Measurements from ENCODE around the gene GGCX. TPM values are rescaled to one million over a fixed set of nuclear protein-coding genes. Genes with fewer than 3 reads are reported as not detected.

The GGCX gene

GRCh38 chr2:85501248-85501647 is 60.0 kb downstream of the GGCX start:
- H3K56ac ChIP-seq (ENCODE audit: low read length) = no peak overlapping the region
- H2AK5ac ChIP-seq (ENCODE audit: low read length) = no peak overlapping the region
- H3K4me2 ChIP-seq (ENCODE audit: low read length) = no peak overlapping the region
- WGBS (ENCODE audit: extremely low coverage, insufficient coverage, low lambda C conversion rate) = no CpG with 5 or more reads among the region's 3 CpGs
- DNase-seq = peak; percentile 53
- no peak overlapping the region for H3K18ac ChIP-seq (ENCODE audit: low read length)
- H3K36me3 ChIP-seq (ENCODE audit: control insufficient read depth, insufficient read depth, low read length) = no peaks in the 10 kb centered on the region
- H3K27me3 ChIP-seq (ENCODE audit: insufficient read depth, low read length, poor library complexity) = no peaks in the 10 kb centered on the region
- no peak overlapping the region for H2BK5ac ChIP-seq (ENCODE audit: low read length)
- H2BK15ac ChIP-seq (replicated peaks; ENCODE audit: low read depth) = no peak overlapping the region
- H4K5ac ChIP-seq (ENCODE audit: low read length) = no peak overlapping the region
- H3K23ac ChIP-seq (ENCODE audit: low read length) = no peak overlapping the region
- H3K79me1 ChIP-seq (ENCODE audit: low read length) = no peaks in the 10 kb centered on the region
- H3K79me2 ChIP-seq (ENCODE audit: control insufficient read depth, insufficient read depth, low read length) = no peaks in the 10 kb centered on the region
- no peak overlapping the region for H2BK120ac ChIP-seq (ENCODE audit: low read depth, low read length)
- no peak overlapping the region for H3K4me3 ChIP-seq (ENCODE audit: low read length)
- no peak overlapping the region for H4K8ac ChIP-seq (ENCODE audit: low read depth, low read length)
- H3K4me1 ChIP-seq (ENCODE audit: control insufficient read depth, low read depth, low read length) = no peaks in the 10 kb centered on the region
- H3K4ac ChIP-seq (ENCODE audit: low read depth, low read length) = no peak overlapping the region
- no peak overlapping the region for H3K27ac ChIP-seq (ENCODE audit: low read depth, low read length)
- H3K9ac ChIP-seq (ENCODE audit: low read length) = no peak overlapping the region

- H2BK5ac ChIP-seq (ENCODE audit: low read length) = no peak overlapping the region
- no peak overlapping the region for H3K4me3 ChIP-seq (ENCODE audit: low read length)
- no peaks in the 10 kb centered on the region for H3K27me3 ChIP-seq (ENCODE audit: insufficient read depth, low read length, poor library complexity)
- no peak overlapping the region for H3K18ac ChIP-seq (ENCODE audit: low read length)
- no peak overlapping the region for H3K23ac ChIP-seq (ENCODE audit: low read length)
- no peak overlapping the region for H3K27ac ChIP-seq (ENCODE audit: low read depth, low read length)
- WGBS (ENCODE audit: extremely low coverage, insufficient coverage, low lambda C conversion rate) = 100% methylated on average over 2 of the region's 4 CpGs
- no peaks in the 10 kb centered on the region for H3K79me2 ChIP-seq (ENCODE audit: control insufficient read depth, insufficient read depth, low read length)
- DNase-seq = no peak
- no peaks in the 10 kb centered on the region for H3K36me3 ChIP-seq (ENCODE audit: control insufficient read depth, insufficient read depth, low read length)
- no peak overlapping the region for H3K4ac ChIP-seq (ENCODE audit: low read depth, low read length)
- H3K56ac ChIP-seq (ENCODE audit: low read length) = no peak overlapping the region
- H2BK120ac ChIP-seq (ENCODE audit: low read depth, low read length) = no peak overlapping the region
- no peak overlapping the region for H4K5ac ChIP-seq (ENCODE audit: low read length)
- no peak overlapping the region for H2AK5ac ChIP-seq (ENCODE audit: low read length)
- H4K8ac ChIP-seq (ENCODE audit: low read depth, low read length) = no peak overlapping the region
- H2BK15ac ChIP-seq (replicated peaks; ENCODE audit: low read depth) = no peak overlapping the region
- no peaks in the 10 kb centered on the region for H3K79me1 ChIP-seq (ENCODE audit: low read length)
- H3K4me2 ChIP-seq (ENCODE audit: low read length) = no peak overlapping the region
- H3K9ac ChIP-seq (ENCODE audit: low read length) = no peak overlapping the region
- no peaks in the 10 kb centered on the region for H3K4me1 ChIP-seq (ENCODE audit: control insufficient read depth, low read depth, low read length)
Measured at GRCh38 chr2:85497944-85498630, 63.2 kb downstream of the GGCX start.

- Histone ChIP-seq H3K79me2 (ENCODE audit: control insufficient read depth, insufficient read depth, low read length) (no peaks in the 10 kb centered on the region), H3K4me3 (ENCODE audit: low read length) (no peak overlapping the region), H3K36me3 (ENCODE audit: control insufficient read depth, insufficient read depth, low read length) (no peaks in the 10 kb centered on the region), H2BK5ac (ENCODE audit: low read length) (no peak overlapping the region), H3K9ac (ENCODE audit: low read length) (no peak overlapping the region), H2BK120ac (ENCODE audit: low read depth, low read length) (no peak overlapping the region), H2AK5ac (ENCODE audit: low read length) (no peak overlapping the region), H3K27me3 (ENCODE audit: insufficient read depth, low read length, poor library complexity) (no peaks in the 10 kb centered on the region), H3K56ac (ENCODE audit: low read length) (no peak overlapping the region), H3K4ac (ENCODE audit: low read depth, low read length) (no peak overlapping the region), H4K5ac (ENCODE audit: low read length) (no peak overlapping the region), H3K27ac (ENCODE audit: low read depth, low read length) (no peak overlapping the region), H3K18ac (ENCODE audit: low read length) (no peak overlapping the region), H3K23ac (ENCODE audit: low read length) (no peak overlapping the region), H2BK15ac (replicated peaks; ENCODE audit: low read depth) (no peak overlapping the region), H3K79me1 (ENCODE audit: low read length) (no peaks in the 10 kb centered on the region), H4K8ac (ENCODE audit: low read depth, low read length) (no peak overlapping the region), H3K4me2 (ENCODE audit: low read length) (no peak overlapping the region), H3K4me1 (ENCODE audit: control insufficient read depth, low read depth, low read length) (no peaks in the 10 kb centered on the region)
- WGBS (ENCODE audit: extremely low coverage, insufficient coverage, low lambda C conversion rate) = no CpG with 5 or more reads among the region's 1 CpG
- DNase-seq = no peak
Measured at GRCh38 chr2:85496436-85496835, 64.9 kb downstream of the GGCX start.

Small RNAs within 50 kb of the gene (small RNA-seq; reads per million reads assigned to genes)
- not detected for gene RN7SL126P (ENCODE audit: insufficient read depth)

Data from mesendoderm (in vitro differentiated cells).